Common myeloid progenitor, CD34-positive (primary cell): Measurements from ENCODE around the gene ADAMTS14.
A peak's percentile ranks its signal among the peaks of the same experiment; 100 is the strongest.

Experiments
- CTCF ChIA-PET: fragments of 350-600 bp; sonication (Branson Sonifier 250); formaldehyde crosslinking; loops from one replicate; lab custom pipeline; 2021; ENCODE audit warnings: antibody characterized with exemption; lab: Charles Lee
- POLR2A ChIA-PET: fragments of 350-600 bp; sonication (Branson Sonifier 250); formaldehyde crosslinking; loops from one replicate; lab custom pipeline; 2021; ENCODE audit warnings: antibody characterized with exemption; lab: Charles Lee
- DNase-seq, 3 donors: peaks; one replicate each; pipeline versions ENCODE4 v3.0.0 to v3.0.0-alpha.2; 2013
- H3K27ac ChIP-seq, 2 experiments: 1 replicate in 1 of 2; 2 replicates in 1 of 2; pipeline ENCODE4 v1.7.0; 2013; ENCODE audit warnings: inconsistent platforms in 2 of 2, low read length in 2 of 2, mild to moderate bottlenecking in 2 of 2, low read depth in 1 of 2, moderate library complexity in 1 of 2; ENCODE audit not compliant: severe bottlenecking in 2 of 2, insufficient read depth in 1 of 2, poor library complexity in 1 of 2
- H3K27me3 ChIP-seq, 5 experiments: replicated peaks in 2 of 5; 1 replicate in 3 of 5; 2 replicates in 2 of 5; pipeline versions ENCODE4 v1.6.1 to v1.7.0; 2013; ENCODE audit warnings: low read length in 4 of 5, mild to moderate bottlenecking in 2 of 5, moderate library complexity in 2 of 5, inconsistent platforms in 1 of 5; ENCODE audit not compliant: insufficient read depth in 5 of 5, control insufficient read depth in 4 of 5
- H3K36me3 ChIP-seq, 4 experiments: 1 replicate in 2 of 4; 2 replicates in 2 of 4; pipeline versions ENCODE4 v1.6.1 to v1.7.0; 2013; ENCODE audit warnings: low read length in 3 of 4, control low read depth in 1 of 4, mild to moderate bottlenecking in 1 of 4; ENCODE audit not compliant: control insufficient read depth in 4 of 4, insufficient read depth in 4 of 4
- H3K4me1 ChIP-seq, 4 experiments: 1 replicate in 3 of 4; 2 replicates in 1 of 4; pipeline versions ENCODE4 v1.6.1 to v1.7.1; 2013; ENCODE audit warnings: low read length in 3 of 4, mild to moderate bottlenecking in 3 of 4, control low read depth in 1 of 4, inconsistent platforms in 1 of 4, moderate library complexity in 1 of 4; ENCODE audit not compliant: control insufficient read depth in 4 of 4, insufficient read depth in 4 of 4; ENCODE audit errors: control extremely low read depth in 1 of 4
- H3K4me3 ChIP-seq, 7 experiments: 1 replicate in 4 of 7; 2 replicates in 3 of 7; pipeline versions ENCODE4 v1.5.1 to v1.7.0; 2013; ENCODE audit warnings: mild to moderate bottlenecking in 7 of 7, low read length in 6 of 7, moderate library complexity in 6 of 7, inconsistent platforms in 2 of 7, low read depth in 2 of 7, control low read depth in 1 of 7; ENCODE audit not compliant: insufficient read depth in 4 of 7, control insufficient read depth in 1 of 7; ENCODE audit errors: extremely low read depth in 1 of 7
- H3K9me3 ChIP-seq, 5 experiments: 1 replicate in 4 of 5; 2 replicates in 1 of 5; pipeline versions ENCODE4 v1.6.1 to v1.7.1; 2013; ENCODE audit warnings: low read length in 4 of 5, mild to moderate bottlenecking in 2 of 5, inconsistent platforms in 1 of 5, low read depth in 1 of 5, moderate library complexity in 1 of 5; ENCODE audit not compliant: control insufficient read depth in 4 of 5, insufficient read depth in 2 of 5; ENCODE audit errors: control extremely low read depth in 1 of 5
- WGBS: methylation state at CpG from one replicate; pipeline ENCODE4 v1.1.5; 2013; ENCODE audit not compliant: insufficient coverage; 5-methylcytosine and 5-hydroxymethylcytosine counted together

The ADAMTS14 gene

GRCh38 chr10:70678757-70679489 is 6.6 kb downstream of the ADAMTS14 start:
- POLR2A ChIA-PET: no interaction called here
- Histone ChIP-seq H3K4me3 (no peak overlapping the region), H3K4me1 (peaks cover 0 to 38% (median 11%) of the 10 kb centered on the region in 4 experiments), H3K27ac (no peak overlapping the region), H3K36me3 (no peaks in the 10 kb centered on the region), H3K9me3 (no peaks in the 10 kb centered on the region), H3K27me3 (no peaks in the 10 kb centered on the region)
- CTCF ChIA-PET: interaction anchor here (0.6 kb wide), 1 partner anchor 86 kb away, joined by 3 read pairs; no protein-coding TSS in a partner anchor
- no peak for DNase-seq
- 100% methylated on average over 3 of the region's 3 CpGs for WGBS

- ChIA-PET CTCF (interaction anchor here (1.9 kb wide), 1 partner anchor 79 kb away, joined by 4 read pairs; no protein-coding TSS in a partner anchor), POLR2A (no interaction called here)
- no peaks in the 10 kb centered on the region for H3K27me3 ChIP-seq
- no peaks in the 10 kb centered on the region for H3K9me3 ChIP-seq
- H3K4me3 ChIP-seq: no peak overlapping the region
- DNase-seq: no peak
- peaks cover 0 to 35% (median 11%) of the 10 kb centered on the region in 4 experiments for H3K4me1 ChIP-seq
- no peak overlapping the region for H3K27ac ChIP-seq
- no peaks in the 10 kb centered on the region for H3K36me3 ChIP-seq
- 94% methylated on average over 10 of the region's 10 CpGs for WGBS
Observed at GRCh38 chr10:70679498-70679897, 7.2 kb downstream of the ADAMTS14 start.

GRCh38 chr10:70680899-70681730 is 8.8 kb downstream of the ADAMTS14 start:
- Histone ChIP-seq H3K4me1 (peaks cover 0 to 22% (median 11%) of the 10 kb centered on the region in 4 experiments), H3K36me3 (no peaks in the 10 kb centered on the region), H3K4me3 (no peak overlapping the region), H3K27ac (no peak overlapping the region), H3K9me3 (no peaks in the 10 kb centered on the region), H3K27me3 (no peaks in the 10 kb centered on the region)
- ChIA-PET CTCF (interaction anchor here (1.1 to 1.9 kb wide), 5 partner anchors 43 to 130 kb away, joined by 3 to 5 read pairs (median 4); no protein-coding TSS in a partner anchor), POLR2A (no interaction called here)
- no peak for DNase-seq
- WGBS: 71% methylated on average over 7 of the region's 11 CpGs

GRCh38 chr10:70681731-70682005 is 9.4 kb downstream of the ADAMTS14 start:
- DNase-seq: no peak
- POLR2A ChIA-PET: no interaction called here
- CTCF ChIA-PET: interaction anchor here (0.8 to 1.8 kb wide), 3 partner anchors 44 to 123 kb away, joined by 3 to 5 read pairs (median 3); no protein-coding TSS in a partner anchor
- 83% methylated on average over 2 of the region's 2 CpGs for WGBS
- Histone ChIP-seq H3K4me1 (peaks cover 0 to 22% (median 11%) of the 10 kb centered on the region in 4 experiments), H3K27ac (no peak overlapping the region), H3K27me3 (no peaks in the 10 kb centered on the region), H3K36me3 (no peaks in the 10 kb centered on the region), H3K9me3 (no peaks in the 10 kb centered on the region), H3K4me3 (no peak overlapping the region)

- Histone ChIP-seq H3K9me3 (no peaks in the 10 kb centered on the region), H3K4me3 (no peak overlapping the region), H3K27ac (no peak overlapping the region), H3K27me3 (no peaks in the 10 kb centered on the region), H3K4me1 (peaks cover 0 to 22% (median 11%) of the 10 kb centered on the region in 4 experiments), H3K36me3 (no peaks in the 10 kb centered on the region)
- ChIA-PET CTCF (interaction anchor here (0.9 kb wide), 1 partner anchor 8 kb away, joined by 3 read pairs; no protein-coding TSS in a partner anchor), POLR2A (no interaction called here)
- 86% methylated on average over 20 of the region's 20 CpGs for WGBS
- peak in 2 of 3 donors; percentile 61 to 74 for DNase-seq
Observed at GRCh38 chr10:70682920-70683600, 10.8 kb downstream of the ADAMTS14 start.

- CTCF ChIA-PET: interaction anchor here (0.9 kb wide), 1 partner anchor 9 kb away, joined by 3 read pairs; no protein-coding TSS in a partner anchor
- DNase-seq: no peak
- WGBS: 86% methylated on average over 6 of the region's 6 CpGs
Observed at GRCh38 chr10:70683601-70683934, 11.3 kb downstream of the ADAMTS14 start.

More at GRCh38 chr10:70683601-70683934, 11.3 kb downstream of the ADAMTS14 start:
- Histone ChIP-seq H3K27me3 (no peaks in the 10 kb centered on the region), H3K36me3 (no peaks in the 10 kb centered on the region), H3K27ac (no peak overlapping the region), H3K4me3 (no peak overlapping the region), H3K9me3 (no peaks in the 10 kb centered on the region), H3K4me1 (peaks cover 0 to 22% (median 11%) of the 10 kb centered on the region in 4 experiments)
- POLR2A ChIA-PET: no interaction called here
